IMR-90 (cell line): ENCODE results near the gene YLPM1. TPM values are rescaled to one million over a fixed set of nuclear protein-coding genes. Genes with fewer than 3 reads are reported as not detected.

ENCODE experiments used
- ATAC-seq: fragments of 200-7000 bp; cut with Tn5 transposase; 2 replicates; pipeline ENCODE4 v1.9.1; 2020; ENCODE audit warnings: low read depth, mild to moderate bottlenecking, moderate library complexity
- BruUV-seq: library from RNA; stranded (reverse); fragments of 400-500 nt; replicated peaks from 2 replicates; lab custom pipeline; 2021; lab: Mats Ljungman, UMichigan
- CTCF ChIA-PET: fragments of 300-600 bp; formaldehyde crosslinking; extraction: SDS; loops from one replicate; lab custom pipeline; 2021; ENCODE audit warnings: antibody characterized with exemption; lab: Yijun Ruan, JAX
- POLR2A ChIA-PET: fragments of 300-600 bp; sonication (Branson Sonifier 250); formaldehyde crosslinking; loops from one replicate; lab custom pipeline; 2022; ENCODE audit warnings: antibody characterized with exemption; ENCODE audit not compliant: unreplicated experiment; lab: Charles Lee
- DNase-seq: peaks from one replicate; pipeline ENCODE4 v3.0.0; 2013
- H2AFZ ChIP-seq: replicated peaks from 2 replicates; pipeline ENCODE3; 2013; ENCODE audit warnings: low read length, mild to moderate bottlenecking; ENCODE audit not compliant: poor library complexity
- H2AK5ac ChIP-seq: 2 replicates; pipeline ENCODE4 v1.6.1; 2013; ENCODE audit warnings: low read depth, low read length, inconsistent platforms
- H2AK9ac ChIP-seq: replicated peaks from 2 replicates; pipeline ENCODE3; 2013; ENCODE audit warnings: mild to moderate bottlenecking, low read depth, low read length, moderate library complexity; ENCODE audit not compliant: poor library complexity
- H2BK120ac ChIP-seq: 2 replicates; pipeline ENCODE4 v1.6.1; 2013; ENCODE audit warnings: low read depth, low read length, inconsistent platforms
- H2BK15ac ChIP-seq: 3 replicates; pipeline ENCODE4 v1.6.1; 2013; ENCODE audit warnings: low read depth, low read length, inconsistent platforms
- H2BK20ac ChIP-seq: 2 replicates; pipeline ENCODE4 v1.6.1; 2013; ENCODE audit warnings: low read depth, mild to moderate bottlenecking, inconsistent platforms, low read length, moderate library complexity
- H2BK5ac ChIP-seq: 2 replicates; pipeline ENCODE4 v1.6.1; 2013; ENCODE audit warnings: mild to moderate bottlenecking, low read depth, low read length, inconsistent platforms; ENCODE audit not compliant: poor library complexity, severe bottlenecking
- H3K14ac ChIP-seq: replicated peaks from 2 replicates; pipeline ENCODE4 v1.6.1; 2013; ENCODE audit warnings: low read depth, low read length, inconsistent platforms
- H3K18ac ChIP-seq: 2 replicates; pipeline ENCODE4 v1.6.1; 2013; ENCODE audit warnings: low read depth, low read length, control low read depth
- H3K23ac ChIP-seq: 2 replicates; pipeline ENCODE4 v1.6.1; 2013; ENCODE audit warnings: low read depth, low read length, inconsistent platforms
- H3K27ac ChIP-seq: 2 replicates; pipeline ENCODE4 v1.5.1; 2013; ENCODE audit warnings: mild to moderate bottlenecking, control low read depth, low read length; ENCODE audit not compliant: insufficient read depth
- H3K27me3 ChIP-seq: 2 replicates; pipeline ENCODE4 v1.6.1; 2013; ENCODE audit warnings: low read length; ENCODE audit not compliant: control insufficient read depth, insufficient read depth
- H3K36me3 ChIP-seq: 2 replicates; pipeline ENCODE4 v1.6.1; 2013; ENCODE audit warnings: low read length, mixed read lengths; ENCODE audit not compliant: control insufficient read depth, insufficient read depth
- H3K4ac ChIP-seq: 2 replicates; pipeline ENCODE4 v1.6.1; 2013; ENCODE audit warnings: low read depth, low read length, inconsistent platforms
- H3K4me1 ChIP-seq: 2 replicates; pipeline ENCODE4 v1.6.1; 2013; ENCODE audit warnings: low read length, mixed read lengths; ENCODE audit not compliant: control insufficient read depth, insufficient read depth
- H3K4me2 ChIP-seq: 2 replicates; pipeline ENCODE4 v1.6.1; 2013; ENCODE audit warnings: low read depth, mild to moderate bottlenecking, control low read depth, low read length, moderate library complexity
- H3K4me3 ChIP-seq: 2 replicates; pipeline ENCODE4 v1.5.1; 2013; ENCODE audit warnings: low read depth, mild to moderate bottlenecking, control low read depth, low read length, moderate library complexity; ENCODE audit not compliant: insufficient read depth
- H3K56ac ChIP-seq: 2 replicates; pipeline ENCODE4 v1.6.1; 2013; ENCODE audit warnings: low read length, inconsistent platforms; ENCODE audit not compliant: insufficient read depth; ENCODE audit errors: extremely low read depth
- H3K79me1 ChIP-seq, 2 experiments: 2 replicates each; pipeline ENCODE4 v1.6.1; 2013; ENCODE audit warnings: low read length in 2 of 2, inconsistent platforms in 1 of 2, low read depth in 1 of 2
- H3K9ac ChIP-seq: 2 replicates; pipeline ENCODE4 v1.6.1; 2013; ENCODE audit warnings: low read depth, low read length, control low read depth
- H3K9me1 ChIP-seq: 2 replicates; pipeline ENCODE4 v1.6.1; 2013; ENCODE audit warnings: low read length, inconsistent platforms; ENCODE audit not compliant: insufficient read depth
- H3K9me3 ChIP-seq: 2 replicates; pipeline ENCODE4 v1.6.1; 2013; ENCODE audit warnings: low read length; ENCODE audit not compliant: control insufficient read depth, insufficient read depth
- H4K20me1 ChIP-seq: 2 replicates; pipeline ENCODE4 v1.6.1; 2013; ENCODE audit warnings: low read length, inconsistent platforms; ENCODE audit not compliant: insufficient read depth
- H4K5ac ChIP-seq: 2 replicates; pipeline ENCODE4 v1.6.1; 2013; ENCODE audit warnings: mild to moderate bottlenecking, low read depth, low read length, control low read depth
- H4K8ac ChIP-seq, 2 experiments: 2 replicates each; pipeline ENCODE4 v1.6.1; 2013; ENCODE audit warnings: low read depth in 2 of 2, low read length in 2 of 2, control low read depth in 1 of 2, inconsistent platforms in 1 of 2
- H4K91ac ChIP-seq: 2 replicates; pipeline ENCODE4 v1.6.1; 2013; ENCODE audit warnings: low read depth, low read length, inconsistent platforms; ENCODE audit not compliant: insufficient read depth
- CHD1 ChIP-seq: IDR thresholded peaks from 2 replicates; pipeline ENCODE4 v1.6.1; 2012; ENCODE audit warnings: low read depth, low read length, improper control_type of control experiment
- FOS ChIP-seq: fragments of 150-350 bp; IDR thresholded peaks from 2 replicates; pipeline ENCODE4 v1.6.1; 2016; ENCODE audit warnings: low read depth, low read length
- NFE2L2 ChIP-seq: fragments of 150-350 bp; IDR thresholded peaks from 2 replicates; pipeline ENCODE4 v1.6.1; 2016; ENCODE audit warnings: low read depth, mild to moderate bottlenecking, low read length
- RAD21 ChIP-seq: IDR thresholded peaks from 2 replicates; pipeline ENCODE4 v1.6.1; 2012; ENCODE audit warnings: low read length, improper control_type of control experiment
- RCOR1 ChIP-seq: IDR thresholded peaks from 2 replicates; pipeline ENCODE4 v1.6.1; 2012; ENCODE audit warnings: mild to moderate bottlenecking, low read length, improper control_type of control experiment; ENCODE audit not compliant: insufficient replicate concordance
- RFX5 ChIP-seq: IDR thresholded peaks from 2 replicates; pipeline ENCODE4 v1.8.0; 2012; ENCODE audit warnings: low read depth, mild to moderate bottlenecking, low read length, moderate library complexity
- dilution Hi-C: fragments of 300-500 bp; cut with HindIII; formaldehyde crosslinking; loops from one replicate; pipeline ENCODE4 v1.14.3; 2018; ENCODE audit warnings: low sequenced_read_pairs; ENCODE audit not compliant: unreplicated experiment
- in situ Hi-C: fragments of 300-500 bp; cut with MboI; formaldehyde crosslinking; loops from 3 replicates; pipeline ENCODE4 v1.14.3; 2019; ENCODE audit warnings: low sequenced_read_pairs, inconsistent platforms, mixed read lengths
- intact Hi-C: fragments of 100-400 bp; cut with micrococcal nuclease; formaldehyde crosslinking; loops from 2 replicates; pipeline ENCODE4 v1.10.0; 2022
- polyA plus RNA-seq, 3 experiments: library from polyadenylated mRNA; depleted of rRNA; stranded (reverse); fragments of >200 nt; gene quantifications; 2 replicates each; pipeline ENCODE4 v1.2.3, GENCODE V29; 2012; ENCODE audit warnings: low replicate concordance in 1 of 3
- total RNA-seq: library from RNA; depleted of rRNA; stranded (reverse); fragments of >200 nt; gene quantifications from 2 replicates; pipeline ENCODE4 v1.2.3, GENCODE V29; 2012

Gene YLPM1
- total and polyA plus RNA-seq, 2 of the 4 experiments (the other 2 are of a cell fraction) = 8.2 to 19.7 TPM

GRCh38 chr14:74784634-74785033, 21.5 kb downstream of the YLPM1 start:
- Histone ChIP-seq H3K4me2 (no peak overlapping the region), H3K36me3 (peaks cover 28% of the 10 kb centered on the region), H2BK120ac (no peak overlapping the region), H3K4ac (no peak overlapping the region), H4K20me1 (peaks cover 8% of the 10 kb centered on the region), H2AK5ac (no peak overlapping the region), H3K9me3 (no peaks in the 10 kb centered on the region), H4K5ac (no peak overlapping the region), H3K4me1 (no peaks in the 10 kb centered on the region), H2AK9ac (no peak overlapping the region), H3K18ac (no peak overlapping the region), H2BK15ac (no peak overlapping the region), H3K27ac (no peak overlapping the region), H3K27me3 (no peaks in the 10 kb centered on the region), H2BK5ac (no peak overlapping the region), H3K56ac (no peak overlapping the region), H2BK20ac (no peak overlapping the region), H3K9ac (no peak overlapping the region), H3K79me1 (peaks cover 28 to 38% of the 10 kb centered on the region in 2 experiments), H4K8ac (no peak overlapping the region), H3K9me1 (0 out of 2 replicates have a peak, but pooled peaks cover 1% of the 10 kb centered on the region), H3K14ac (no peak overlapping the region), H2AFZ (no peak overlapping the region), H3K4me3 (no peak overlapping the region), H4K91ac (no peak overlapping the region), H3K23ac (no peak overlapping the region)
- DNase-seq (no peak), ATAC-seq (no peak)
- BruUV-seq = no TSS peak
- CTCF ChIA-PET = no interaction called here
- POLR2A ChIA-PET = no interaction called here
- in situ Hi-C loops (no loop called here), intact Hi-C loops (loop anchor here (5.0 kb wide), 1 partner anchor 38 kb away; no protein-coding TSS in a partner anchor), dilution Hi-C loops (no loop called here)
- TF ChIP-seq RAD21 = no peak
- no peak for TF ChIP-seq NFE2L2
- TF ChIP-seq FOS = no peak
- TF ChIP-seq RCOR1 = no peak
- TF ChIP-seq CHD1 = no peak
- TF ChIP-seq RFX5 = no peak
